HG02678 (cell line): Measurements from ENCODE around the gene VPS16.
A peak's percentile ranks its signal among the peaks of the same experiment; 100 is the strongest.

Source experiments
- ATAC-seq: cut with Tn5 transposase; IDR thresholded peaks from one replicate; pipeline ENCODE4 v1.9.1; 2021; ENCODE audit warnings: mild to moderate bottlenecking, moderate library complexity; ENCODE audit not compliant: unreplicated experiment

Gene VPS16

GRCh38 chr20:2833761-2834160 lies 6.8 kb upstream of the VPS16 start:
- ATAC-seq: no peak

GRCh38 chr20:2834401-2835110 lies 6.0 kb upstream of the VPS16 start:
- no peak for ATAC-seq

- ATAC-seq: no peak
Observed at GRCh38 chr20:2835331-2835796, 5.2 kb upstream of the VPS16 start.

- ATAC-seq: no peak
Observed at GRCh38 chr20:2836035-2836434, 4.5 kb upstream of the VPS16 start.

GRCh38 chr20:2837221-2837960 lies 3.2 kb upstream of the VPS16 start:
- no peak for ATAC-seq

- no peak for ATAC-seq
Observed at GRCh38 chr20:2838170-2838797, 2.3 kb upstream of the VPS16 start.

- no peak for ATAC-seq
Observed at GRCh38 chr20:2838847-2839671, 1.5 kb upstream of the VPS16 start.

- no peak for ATAC-seq
Observed at GRCh38 chr20:2839732-2840137, 810 bp upstream of the VPS16 start.

- peak; percentile 32 for ATAC-seq
Observed at GRCh38 chr20:2840967-2841531, 504 bp downstream of the VPS16 start.

GRCh38 chr20:2845607-2846006 lies 5.1 kb downstream of the VPS16 start:
- ATAC-seq: no peak

- ATAC-seq: no peak
Observed at GRCh38 chr20:2846698-2847097, 6.2 kb downstream of the VPS16 start.

- ATAC-seq: no peak
Observed at GRCh38 chr20:2847802-2848201, 7.3 kb downstream of the VPS16 start.

GRCh38 chr20:2849529-2849928 lies 9.0 kb downstream of the VPS16 start:
- no peak for ATAC-seq

GRCh38 chr20:2851086-2851485 lies 10.5 kb downstream of the VPS16 start:
- no peak for ATAC-seq

GRCh38 chr20:2858591-2858990 lies 18.0 kb downstream of the VPS16 start:
- no peak for ATAC-seq

- no peak for ATAC-seq
Observed at GRCh38 chr20:2859330-2860121, 19.0 kb downstream of the VPS16 start.

GRCh38 chr20:2864626-2865025 lies 24.1 kb downstream of the VPS16 start:
- no peak for ATAC-seq

- no peak for ATAC-seq
Observed at GRCh38 chr20:2865101-2865500, 24.6 kb downstream of the VPS16 start.

GRCh38 chr20:2865630-2866029 lies 25.1 kb downstream of the VPS16 start:
- ATAC-seq: no peak

GRCh38 chr20:2866236-2866635 lies 25.7 kb downstream of the VPS16 start:
- ATAC-seq: no peak
